Measurements from ENCODE around the gene LDLRAD4.

Gene LDLRAD4

DNA sequence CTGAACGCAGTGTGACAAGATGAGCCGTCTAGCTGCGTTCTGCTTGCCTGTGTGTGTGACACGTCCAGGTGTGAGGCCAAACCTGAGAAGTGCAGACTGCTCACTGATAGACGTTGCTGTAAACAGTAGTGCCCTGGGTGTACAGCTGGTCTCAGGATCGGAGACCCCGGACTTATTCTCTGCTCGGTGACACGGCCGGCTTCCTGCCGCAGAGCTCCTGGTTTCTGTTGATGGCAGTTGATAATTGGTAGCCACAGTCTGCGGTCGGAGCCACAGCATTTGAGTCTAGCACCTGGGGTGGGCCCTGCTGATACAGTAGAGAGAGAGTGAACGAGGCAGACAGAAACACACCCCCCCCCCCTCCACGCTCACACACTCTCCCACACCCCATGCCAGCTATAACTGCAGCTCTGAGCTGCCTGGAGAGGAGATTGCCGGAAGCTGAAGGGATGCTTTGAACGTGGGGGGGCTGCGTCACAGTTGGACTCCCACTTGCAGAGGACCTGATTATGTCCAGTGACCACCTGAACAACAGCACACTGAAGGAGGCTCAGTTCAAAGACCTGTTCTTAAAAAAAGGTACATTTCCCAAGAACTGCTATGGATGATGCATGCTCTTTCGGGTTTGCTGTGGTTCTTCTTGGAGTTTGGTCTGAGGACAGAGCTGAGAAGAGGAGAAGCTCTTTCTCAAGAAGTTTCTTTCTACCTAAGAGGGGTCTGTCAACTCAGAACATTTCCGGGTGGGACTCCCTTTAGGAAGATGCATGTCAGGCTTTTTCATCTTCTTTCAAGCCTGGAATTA, 393.8 kb downstream of the LDLRAD4 start:
- DNase-seq: peak; percentile 70 to 75

DNA sequence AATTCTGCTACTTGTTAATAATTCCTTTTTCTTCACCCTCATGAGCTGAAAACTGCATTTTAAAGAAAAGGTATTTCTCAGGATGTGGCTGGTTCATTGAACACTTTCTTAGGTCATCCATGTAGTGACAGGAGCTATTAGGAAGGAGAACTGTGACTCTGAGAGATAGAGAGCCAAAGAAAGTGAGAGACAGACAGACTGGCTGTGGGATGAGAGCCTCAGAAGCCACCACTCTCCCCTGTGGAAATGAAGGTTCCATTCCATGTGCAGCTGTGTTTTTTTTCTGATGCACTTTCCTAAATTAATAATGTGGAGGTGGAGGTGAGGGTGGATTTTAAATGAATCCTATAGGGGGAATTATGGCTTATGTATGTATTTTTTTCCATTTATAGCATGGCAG, 394.5 kb downstream of the LDLRAD4 start:
- no peak for DNase-seq

GRCh38 chr18:13613591-13614501, 395.3 kb downstream of the LDLRAD4 start:
- no peak for DNase-seq

DNA sequence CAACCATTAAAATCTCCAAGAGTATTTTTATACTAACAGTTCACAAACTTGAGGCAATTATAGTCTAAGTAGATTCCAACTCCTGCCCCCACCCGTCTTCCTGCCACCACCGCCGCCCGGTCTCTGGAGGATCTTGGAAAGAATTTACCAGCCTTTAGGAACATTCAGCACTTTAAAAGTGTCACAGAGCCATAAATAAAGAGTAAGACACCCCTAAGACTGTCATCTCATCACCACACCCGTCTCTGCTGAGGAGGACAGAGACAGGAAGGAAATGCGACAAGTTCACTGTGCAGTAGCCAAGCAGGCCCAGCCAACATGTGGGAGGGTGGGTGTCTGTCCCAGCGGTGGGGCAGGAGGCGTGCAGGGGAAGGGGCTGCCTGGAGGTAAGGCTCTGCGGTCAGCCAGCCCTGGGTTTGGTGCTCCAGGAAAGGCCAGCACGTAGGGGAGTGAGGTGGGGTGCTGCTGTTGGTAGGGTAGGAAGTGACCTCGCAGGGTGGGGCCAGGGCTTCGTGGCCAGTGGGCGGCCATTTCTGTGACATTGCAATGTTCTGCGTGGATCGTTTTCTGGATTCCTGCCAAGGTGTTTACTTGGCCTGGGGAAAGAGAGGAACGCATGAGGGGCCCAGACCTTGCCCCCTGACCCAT, 396.2 kb downstream of the LDLRAD4 start:
- DNase-seq: peak in 1 of 2 donors; percentile 29

DNA sequence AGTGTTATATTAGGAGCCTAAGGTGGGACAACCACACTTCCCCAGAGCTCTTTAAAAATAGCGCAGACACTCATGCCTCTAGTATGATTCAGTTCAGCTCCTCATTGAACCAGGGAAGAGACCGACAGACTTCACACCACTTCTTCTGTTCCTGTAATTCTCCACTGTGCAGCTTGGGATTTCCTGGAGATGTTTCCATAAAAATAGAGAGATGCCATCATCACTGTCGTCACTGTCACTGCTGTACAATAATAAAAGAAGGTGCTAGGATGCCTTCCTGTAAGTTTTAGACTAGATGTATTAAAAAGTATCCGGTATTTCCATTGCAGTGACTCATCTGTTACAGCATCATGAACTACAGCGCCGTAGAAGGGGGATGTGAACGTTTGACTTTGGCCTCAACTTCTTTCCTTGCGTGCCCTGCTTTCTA, 396.9 kb downstream of the LDLRAD4 start:
- DNase-seq: no peak

- DNase-seq: peak in 1 of 2 donors; percentile 20
Measured at GRCh38 chr18:13616041-13616440, 397.5 kb downstream of the LDLRAD4 start.

GRCh38 chr18:13616525-13617035, 398.0 kb downstream of the LDLRAD4 start:
- DNase-seq: no peak

GRCh38 chr18:13617826-13618515, 399.4 kb downstream of the LDLRAD4 start:
- no peak for DNase-seq

GRCh38 chr18:13618760-13619438, 400.3 kb downstream of the LDLRAD4 start:
- DNase-seq: no peak

DNA sequence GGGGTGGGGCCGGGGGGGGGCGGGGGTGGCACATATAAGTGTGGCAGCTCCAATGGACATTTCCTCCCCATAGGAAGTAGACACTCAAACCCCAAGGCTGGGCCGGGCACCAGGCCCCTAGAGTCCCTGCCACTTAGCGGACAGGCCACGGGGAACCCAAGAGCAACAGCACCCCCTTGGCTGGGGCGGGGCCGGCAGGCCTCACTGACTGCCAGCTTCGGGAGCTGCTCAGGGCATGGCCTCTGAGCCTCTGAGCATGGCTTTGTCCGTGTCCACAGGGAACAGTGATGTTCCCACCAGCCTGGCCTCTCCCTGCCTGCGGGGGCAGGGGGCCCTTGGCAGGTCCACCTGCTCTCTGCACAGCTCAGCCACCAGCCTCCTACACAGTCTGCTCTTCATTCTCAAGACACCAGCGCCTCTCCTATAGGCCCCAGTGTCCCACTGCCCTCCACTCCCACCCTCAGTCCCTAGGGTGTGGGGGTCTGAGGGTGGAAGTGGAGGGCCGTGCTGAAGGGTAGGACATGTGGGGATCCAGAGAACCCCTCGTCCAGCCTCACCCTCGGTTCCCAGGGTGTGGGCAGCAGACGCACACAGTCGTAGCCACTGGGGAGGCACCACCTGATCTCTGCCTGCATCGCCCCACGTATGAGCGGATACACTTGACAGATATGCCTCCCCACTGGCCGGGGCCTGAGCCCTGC, 401.1 kb downstream of the LDLRAD4 start:
- no peak for DNase-seq

- DNase-seq: no peak
Measured at GRCh38 chr18:13620206-13620672, 401.7 kb downstream of the LDLRAD4 start.

- no peak for DNase-seq
Measured at GRCh38 chr18:13620818-13621445, 402.4 kb downstream of the LDLRAD4 start.

GRCh38 chr18:13621446-13621849, 402.9 kb downstream of the LDLRAD4 start:
- no peak for DNase-seq

- DNase-seq: no peak
Measured at GRCh38 chr18:13621886-13622619, 403.5 kb downstream of the LDLRAD4 start.

GRCh38 chr18:13622751-13623150, 404.2 kb downstream of the LDLRAD4 start:
- no peak for DNase-seq

GRCh38 chr18:13623348-13623747, 404.8 kb downstream of the LDLRAD4 start:
- DNase-seq: no peak

- no peak for DNase-seq
Measured at GRCh38 chr18:13623871-13624270, 405.3 kb downstream of the LDLRAD4 start.

GRCh38 chr18:13624563-13625237, 406.1 kb downstream of the LDLRAD4 start:
- no peak for DNase-seq

- DNase-seq: no peak
Measured at GRCh38 chr18:13625355-13625754, 406.8 kb downstream of the LDLRAD4 start.
